NCI-H1694 (cell line): ENCODE results near the gene PRKAR1B.
"Not testable (repeated sequence)": the region's sequence is repeated elsewhere in the genome, so short reads cannot be mapped to it uniquely, and the experiment has no call there.

ENCODE experiments used
- DNase-seq: peaks from one replicate; lab custom pipeline; 2025; lab: John Stamatoyannopoulos, UW

Gene PRKAR1B

GRCh38 chr7:756928-757560, 30.0 kb upstream of the PRKAR1B start:
- DNase-seq = no peak

- no peak for DNase-seq
Measured at GRCh38 chr7:756231-756927, 29.3 kb upstream of the PRKAR1B start.

GRCh38 chr7:755413-755805, 28.3 kb upstream of the PRKAR1B start:
- no peak for DNase-seq

- no peak for DNase-seq
Measured at GRCh38 chr7:754531-755412, 27.7 kb upstream of the PRKAR1B start.

GRCh38 chr7:753190-753589, 26.1 kb upstream of the PRKAR1B start:
- DNase-seq = no peak

- not testable (repeated sequence) for DNase-seq
Measured at GRCh38 chr7:752256-752655, 25.2 kb upstream of the PRKAR1B start.

GRCh38 chr7:751826-752225, 24.7 kb upstream of the PRKAR1B start:
- DNase-seq = no peak

GRCh38 chr7:750111-750905, 23.2 kb upstream of the PRKAR1B start:
- DNase-seq = peak; percentile 24

- DNase-seq = peak; percentile 65
Measured at GRCh38 chr7:749140-749551, 22.1 kb upstream of the PRKAR1B start.

- no peak for DNase-seq
Measured at GRCh38 chr7:748446-748845, 21.4 kb upstream of the PRKAR1B start.

- no peak for DNase-seq
Measured at GRCh38 chr7:747186-747585, 20.1 kb upstream of the PRKAR1B start.

GRCh38 chr7:746155-747061, 19.3 kb upstream of the PRKAR1B start:
- DNase-seq = no peak

GRCh38 chr7:745431-746154, 18.5 kb upstream of the PRKAR1B start:
- DNase-seq = no peak

- no peak for DNase-seq
Measured at GRCh38 chr7:744854-745430, 17.9 kb upstream of the PRKAR1B start.

- not testable (repeated sequence) for DNase-seq
Measured at GRCh38 chr7:744128-744520, 17.0 kb upstream of the PRKAR1B start.

- not testable (repeated sequence) for DNase-seq
Measured at GRCh38 chr7:743341-744127, 16.5 kb upstream of the PRKAR1B start.

GRCh38 chr7:742791-743190, 15.7 kb upstream of the PRKAR1B start:
- DNase-seq = no peak

- DNase-seq = no peak
Measured at GRCh38 chr7:741850-742249, 14.8 kb upstream of the PRKAR1B start.

- DNase-seq = no peak
Measured at GRCh38 chr7:741191-741671, 14.2 kb upstream of the PRKAR1B start.
